Heart left ventricle (tissue), 16 donors: Measurements from ENCODE around the gene SCAF4. TPM values are rescaled to one million over a fixed set of nuclear protein-coding genes. Genes with fewer than 3 reads are reported as not detected.

Experiments
- ATAC-seq, 4 donors: fragments of 200-7000 bp; cut with Tn5 transposase; one replicate each; pipeline ENCODE4 v1.9.1; 2020 to 2022; ENCODE audit warnings: moderate library complexity in 4 of 4, mild to moderate bottlenecking in 3 of 4, moderate number of reproducible peaks in 1 of 4
- DNase-seq, 5 donors: peaks; one replicate each; pipeline ENCODE4 v3.0.0-alpha.2; 2020
- H3K27ac ChIP-seq, 12 donors: fragments of 200-600 bp; sonication (generic) in 4 of 12; one replicate each; pipeline versions ENCODE4 v1.5.0 to v1.8.0; 2016 to 2022; ENCODE audit warnings: mild to moderate bottlenecking in 2 of 12
- H3K27me3 ChIP-seq, 9 donors: fragments of 200-600 bp; sonication (generic) in 2 of 9; one replicate each; pipeline versions ENCODE4 v1.5.1 to v1.8.0; 2016 to 2022; ENCODE audit warnings: mild to moderate bottlenecking in 3 of 9
- H3K36me3 ChIP-seq, 9 donors: fragments of 200-600 bp; sonication (generic) in 2 of 9; one replicate each; pipeline versions ENCODE4 v1.5.0 to v1.8.0; 2018 to 2022; ENCODE audit warnings: mild to moderate bottlenecking in 2 of 9
- H3K4me1 ChIP-seq, 12 donors: fragments of 200-600 bp; sonication (generic) in 4 of 12; one replicate each; pipeline versions ENCODE4 v1.5.0 to v1.8.0; 2016 to 2022; ENCODE audit warnings: mild to moderate bottlenecking in 3 of 12
- H3K4me3 ChIP-seq, 12 donors: fragments of 200-600 bp; sonication (generic) in 4 of 12; one replicate each; pipeline versions ENCODE4 v1.5.0 to v1.8.0; 2017 to 2022; ENCODE audit warnings: mild to moderate bottlenecking in 9 of 12, moderate library complexity in 4 of 12
- H3K9me3 ChIP-seq, 12 donors: fragments of 200-600 bp; sonication (generic) in 4 of 12; one replicate each; pipeline versions ENCODE4 v1.5.0 to v1.8.0; 2016 to 2022; ENCODE audit warnings: mild to moderate bottlenecking in 1 of 12
- CTCF ChIP-seq, 12 donors: fragments of 200-600 bp; sonication (generic) in 4 of 12; IDR thresholded peaks; one replicate each; pipeline versions ENCODE4 v1.5.0 to v1.8.0; 2018 to 2022; ENCODE audit warnings: antibody characterized with exemption in 12 of 12, mild to moderate bottlenecking in 5 of 12
- POLR2A ChIP-seq, 2 donors: fragments of 450-650 bp; IDR thresholded peaks; one replicate each; pipeline ENCODE4 v1.6.1; 2017; ENCODE audit warnings: antibody characterized with exemption in 2 of 2, mild to moderate bottlenecking in 2 of 2, moderate library complexity in 2 of 2
- WGBS, 4 donors: extraction: QIAGEN DNeasy Blood & Tissue Kit in 2 of 4; methylation state at CpG; one replicate each; pipeline versions ENCODE4 v1.1.5 to v1.1.7; 2013 to 2018; 5-methylcytosine and 5-hydroxymethylcytosine counted together
- intact Hi-C, 10 donors: fragments of 100-400 bp; cut with DNase I; formaldehyde crosslinking; loops; one replicate each; pipeline versions ENCODE4 v1.11.1 to v1.14.2; 2022
- polyA plus RNA-seq, 2 donors: library from polyadenylated mRNA; stranded (reverse); fragments of 200-250 nt; gene quantifications; one replicate each; pipeline ENCODE4 v1.2.3, GENCODE V29; 2013
- total RNA-seq, 9 donors: library from RNA; depleted of rRNA in 2 of 9; stranded (reverse); fragments of >200 nt in 2 of 9; fragmentation: NEBNext Ultra II Directional in 3 of 9; extraction: Animal tissue kit (Norgen Biotek cat#: 25700) in 3 of 9; gene quantifications; one replicate each; pipeline versions ENCODE4 v1.1.0 to v1.2.4, GENCODE V29; 2016 to 2023
- donor health status: ischemic (EF 13 %, LVEDD 7.1; RV severe dilation, severe dysfunction).
- donor health status: healthy with polysubstance abuse.
- donor health status: DM: no; HTN: yes; CAD: no.
- donor health status: DM: no; HTN: no; CAD: no.
- donor health status: ischemic (EF 25% LVEDD 6.9; RV normal size, moderate dysfunction).
- donor health status: ischemic (EF 25% LVEDD 5.7; RV mildly dilated, moderate dysfunction).
- donor health status: healthy.
- donor health status: DM: yes; HTN: yes; CAD: no.
- donor health status: ischemic (EF 35%, LVEDD 5.7; RV mildly dilated, moderate dysfunction).
- donor health status: nonischemic (EF 11% LVEDD 7.7; RV severe dilation, severe dysfunction).
- donor health status: DM: yes; HTN: yes; CAD: no.
- donor health status: PGD.
- donor health status: ischemic (EF 29% LVEDD 5.4; RV normal size, mild dysfunction).
- donor health status: nonischemic (EF 23%, LVEDD 6.1; RV moderate dilation, normal function).

The SCAF4 gene
- total and polyA plus RNA-seq, 11 donors: 7.8 to 25.8 (median 17.3) TPM

- no peak overlapping the region for H3K27ac ChIP-seq
- H3K27me3 ChIP-seq: no peaks in the 10 kb centered on the region
- no peaks in the 10 kb centered on the region for H3K4me1 ChIP-seq
- TF ChIP-seq POLR2A (IDR thresholded peaks at IDR 0.05): no peak
- no peak for TF ChIP-seq CTCF (IDR thresholded peaks at IDR 0.05)
- H3K36me3 ChIP-seq: peaks cover 0 to 54% (median 33%) of the 10 kb centered on the region in 9 donors
- no peak for ATAC-seq
- H3K9me3 ChIP-seq: no peaks in the 10 kb centered on the region
- intact Hi-C loops: no loop called here
- no peak overlapping the region for H3K4me3 ChIP-seq
- 89 to 95% (median 94%) methylated on average over 2 of the region's 2 CpGs for WGBS, 4 donors
- no peak for DNase-seq
These were observed 56.0 kb downstream of the SCAF4 start for GRCh38 chr21:31675960-31676359.

GRCh38 chr21:31675318-31675717 is 56.6 kb downstream of the SCAF4 start:
- intact Hi-C loops: no loop called here
- WGBS, 4 donors: 73 to 78% (median 76%) methylated on average over 7 of the region's 7 CpGs

GRCh38 chr21:31673321-31673912 is 58.5 kb downstream of the SCAF4 start:
- TF ChIP-seq CTCF (IDR thresholded peaks at IDR 0.05) (no peak), POLR2A (IDR thresholded peaks at IDR 0.05) (no peak)
- no peaks in the 10 kb centered on the region for H3K27me3 ChIP-seq
- intact Hi-C loops: no loop called here

More at GRCh38 chr21:31675318-31675717, 56.6 kb downstream of the SCAF4 start:
- Histone ChIP-seq H3K4me1 (no peaks in the 10 kb centered on the region), H3K4me3 (no peak overlapping the region), H3K36me3 (peaks cover 0 to 54% (median 35%) of the 10 kb centered on the region in 9 donors), H3K27me3 (no peaks in the 10 kb centered on the region), H3K9me3 (no peaks in the 10 kb centered on the region), H3K27ac (no peak overlapping the region)
- DNase-seq (no peak), ATAC-seq (no peak)
- TF ChIP-seq POLR2A (IDR thresholded peaks at IDR 0.05): no peak
- no peak for TF ChIP-seq CTCF (IDR thresholded peaks at IDR 0.05)

GRCh38 chr21:31671931-31672330 is 60.0 kb downstream of the SCAF4 start:
- ATAC-seq (peak in 2 of 4 donors; percentile 15 to 45), DNase-seq (no peak)

More at GRCh38 chr21:31673321-31673912, 58.5 kb downstream of the SCAF4 start:
- DNase-seq (no peak), ATAC-seq (no peak)
- Histone ChIP-seq H3K27ac (no peak overlapping the region), H3K4me3 (no peak overlapping the region), H3K4me1 (peaks cover 0 to 5% (median 0%) of the 10 kb centered on the region in 12 donors), H3K9me3 (no peaks in the 10 kb centered on the region), H3K36me3 (peaks cover 0 to 55% (median 39%) of the 10 kb centered on the region in 9 donors)
- WGBS, 4 donors: 90 to 95% (median 92%) methylated on average over 3 of the region's 3 CpGs

More at GRCh38 chr21:31671931-31672330, 60.0 kb downstream of the SCAF4 start:
- intact Hi-C loops: no loop called here
- H3K9me3 ChIP-seq: no peaks in the 10 kb centered on the region
- WGBS, 4 donors: 94 to 96% (median 95%) methylated on average over 17 of the region's 17 CpGs
- peaks cover 0 to 17% (median 0%) of the 10 kb centered on the region in 12 donors for H3K4me1 ChIP-seq
- TF ChIP-seq CTCF (IDR thresholded peaks at IDR 0.05) (no peak), POLR2A (IDR thresholded peaks at IDR 0.05) (no peak)
- no peak overlapping the region for H3K4me3 ChIP-seq
- H3K36me3 ChIP-seq: peaks cover 0 to 64% (median 54%) of the 10 kb centered on the region in 9 donors
- no peak overlapping the region for H3K27ac ChIP-seq
- H3K27me3 ChIP-seq: no peaks in the 10 kb centered on the region
